Activated T-cell treated with anti-CD3 and anti-CD28 coated beads, Interleukin-2, amount 50 U/mL, for 4 hours (primary cell): ENCODE results near the gene COPZ1. TPM values are rescaled to one million over a fixed set of nuclear protein-coding genes. Genes with fewer than 3 reads are reported as not detected.
A peak's percentile ranks its signal among the peaks of the same experiment; 100 is the strongest.
"Not testable (repeated sequence)": the region's sequence is repeated elsewhere in the genome, so short reads cannot be mapped to it uniquely, and the experiment has no call there.

ENCODE experiments used
- ATAC-seq, 2 donors: fragments of 200-7000 bp; cut with Tn5 transposase; one replicate each; pipeline ENCODE4 v1.10.0; 2021
- DNase-seq: peaks from one replicate; pipeline ENCODE4 v3.0.0-alpha.2; 2020
- H3K27me3 Mint-ChIP-seq: one replicate; pipeline ENCODE4 v1.8.0; 2021; ENCODE audit warnings: low read depth, mixed read lengths
- H3K36me3 Mint-ChIP-seq: one replicate; pipeline ENCODE4 v1.8.0; 2022; ENCODE audit warnings: mixed read lengths; ENCODE audit not compliant: insufficient read depth
- H3K4me1 Mint-ChIP-seq: one replicate; pipeline ENCODE4 v1.8.0; 2021; ENCODE audit warnings: low read depth, mixed read lengths
- H3K4me3 Mint-ChIP-seq: one replicate; pipeline ENCODE4 v1.8.0; 2021; ENCODE audit warnings: mild to moderate bottlenecking, moderate library complexity, mixed read lengths
- H3K9me3 Mint-ChIP-seq: one replicate; pipeline ENCODE4 v1.8.0; 2021; ENCODE audit warnings: mixed read lengths
- total RNA-seq, 3 donors: library from RNA; stranded (reverse); gene quantifications; one replicate each; pipeline ENCODE4 v1.2.1, GENCODE V29; 2021

Gene COPZ1
- total RNA-seq, 3 donors from 2014 or later: 97.5 to 113 (median 109) TPM

DNA sequence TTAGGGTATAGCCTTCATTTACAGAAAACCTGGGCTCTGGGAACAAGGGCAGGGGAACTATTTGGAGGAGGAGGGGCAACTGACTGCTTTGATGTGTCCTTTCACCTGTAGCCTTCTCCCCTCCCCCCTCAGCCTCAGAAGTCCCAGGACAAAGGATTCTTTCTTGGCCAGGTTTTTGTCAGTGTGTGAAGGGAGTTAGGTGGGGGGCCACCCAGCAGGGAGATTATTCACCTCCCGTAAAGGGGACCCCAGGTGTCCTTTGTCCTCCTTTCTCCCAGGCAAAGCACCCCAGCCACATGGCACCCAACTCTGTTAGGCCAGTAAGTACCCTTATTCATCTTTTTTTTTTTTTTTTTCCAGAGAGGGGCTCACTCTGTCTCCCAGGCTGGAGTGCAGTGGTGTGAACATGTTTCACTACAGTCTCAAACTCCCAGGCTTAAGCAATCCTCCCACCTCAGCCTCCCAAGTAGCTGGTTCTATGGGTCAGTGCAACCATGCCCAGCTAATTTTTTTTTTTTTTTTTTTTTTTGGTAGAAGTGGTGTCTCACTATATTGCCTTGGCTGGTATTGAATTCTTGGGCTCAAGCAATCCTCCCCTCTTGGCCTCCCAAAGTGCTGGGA is 23.4 kb upstream of the COPZ1 start:
- Mint-ChIP-seq H3K4me1 (peaks cover 19% of the 10 kb centered on the region), H3K4me3 (no peak overlapping the region), H3K27me3 (peaks cover 58% of the 10 kb centered on the region), H3K36me3 (no peaks in the 10 kb centered on the region), H3K9me3 (no peaks in the 10 kb centered on the region)
- no peak for DNase-seq
- no peak for ATAC-seq

DNA sequence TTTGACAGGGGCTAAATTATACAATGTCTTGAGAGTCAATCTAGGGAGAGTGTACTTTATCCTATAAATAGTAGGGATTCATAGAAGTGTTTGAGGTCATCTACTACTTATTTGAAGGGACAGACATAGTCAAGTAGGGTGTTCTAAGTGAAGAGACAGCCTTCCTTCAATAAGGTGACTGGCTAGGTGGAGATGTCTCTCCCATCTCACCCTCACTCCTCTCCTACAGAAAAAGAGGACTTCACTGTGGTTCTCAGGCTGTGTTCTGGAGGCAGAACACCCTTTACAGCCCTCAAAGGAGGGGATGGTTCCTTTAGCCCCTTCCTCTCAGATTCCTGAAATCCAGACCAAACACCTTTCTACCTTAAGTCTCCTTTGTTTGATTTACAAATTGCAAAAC is 21.3 kb upstream of the COPZ1 start:
- no peak for DNase-seq
- peaks cover 56% of the 10 kb centered on the region for H3K27me3 Mint-ChIP-seq
- H3K9me3 Mint-ChIP-seq: no peaks in the 10 kb centered on the region
- ATAC-seq: no peak
- peaks cover 21% of the 10 kb centered on the region for H3K4me1 Mint-ChIP-seq
- no peak overlapping the region for H3K4me3 Mint-ChIP-seq
- no peaks in the 10 kb centered on the region for H3K36me3 Mint-ChIP-seq

DNA sequence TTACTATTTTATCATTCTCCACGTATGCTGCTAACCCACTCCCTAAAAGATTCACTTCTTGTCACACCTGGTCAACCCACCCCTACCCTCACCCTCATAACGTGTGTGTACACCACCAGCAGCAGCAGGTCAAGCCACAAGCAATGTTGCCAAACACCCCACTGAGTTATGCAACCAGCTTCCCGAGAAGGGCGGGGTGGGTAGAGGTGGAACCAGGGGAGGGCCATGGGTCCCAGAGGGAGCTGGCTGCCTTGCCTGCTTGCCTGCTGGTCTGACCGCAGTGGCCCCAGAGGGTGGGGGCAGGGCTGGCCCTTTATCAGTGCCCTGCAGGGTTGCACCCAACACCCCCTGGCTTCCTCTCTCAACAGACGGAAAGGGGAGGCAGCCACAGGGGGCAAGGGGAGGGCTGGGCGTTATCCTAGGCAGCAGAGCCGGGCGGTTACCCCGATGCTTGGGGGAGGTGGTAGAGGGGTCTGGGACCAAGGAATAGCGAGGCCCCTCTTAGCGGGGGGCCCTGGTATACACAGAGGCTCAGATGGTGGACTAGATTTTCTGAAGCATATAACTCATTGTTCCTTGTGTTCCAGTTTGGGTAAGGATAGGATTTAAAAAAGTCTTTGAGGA is 20.6 kb upstream of the COPZ1 start:
- Mint-ChIP-seq H3K27me3 (peaks cover 51% of the 10 kb centered on the region), H3K4me1 (peaks cover 21% of the 10 kb centered on the region), H3K9me3 (no peaks in the 10 kb centered on the region), H3K36me3 (no peaks in the 10 kb centered on the region), H3K4me3 (no peak overlapping the region)
- ATAC-seq: no peak
- DNase-seq: no peak

GRCh38 chr12:54306925-54307741 is 17.8 kb upstream of the COPZ1 start:
- peak in 1 of 2 donors; percentile 52 for ATAC-seq
- no peak overlapping the region for H3K4me3 Mint-ChIP-seq
- no peak for DNase-seq
- H3K4me1 Mint-ChIP-seq: peaks cover 16% of the 10 kb centered on the region
- no peaks in the 10 kb centered on the region for H3K9me3 Mint-ChIP-seq
- peaks cover 28% of the 10 kb centered on the region for H3K27me3 Mint-ChIP-seq
- H3K36me3 Mint-ChIP-seq: no peaks in the 10 kb centered on the region

GRCh38 chr12:54311051-54311450 is 13.9 kb upstream of the COPZ1 start:
- H3K4me3 Mint-ChIP-seq: no peak overlapping the region
- H3K9me3 Mint-ChIP-seq: no peaks in the 10 kb centered on the region
- H3K4me1 Mint-ChIP-seq: peaks cover 7% of the 10 kb centered on the region
- no peak for DNase-seq
- ATAC-seq: no peak
- no peaks in the 10 kb centered on the region for H3K36me3 Mint-ChIP-seq
- peaks cover 8% of the 10 kb centered on the region for H3K27me3 Mint-ChIP-seq

GRCh38 chr12:54312309-54312708 is 12.6 kb upstream of the COPZ1 start:
- not testable (repeated sequence) for H3K27me3 Mint-ChIP-seq, H3K4me3 Mint-ChIP-seq, ATAC-seq, H3K4me1 Mint-ChIP-seq, H3K9me3 Mint-ChIP-seq, H3K36me3 Mint-ChIP-seq, DNase-seq

GRCh38 chr12:54321363-54321762 is 3.6 kb upstream of the COPZ1 start:
- no peaks in the 10 kb centered on the region for H3K27me3 Mint-ChIP-seq

DNA sequence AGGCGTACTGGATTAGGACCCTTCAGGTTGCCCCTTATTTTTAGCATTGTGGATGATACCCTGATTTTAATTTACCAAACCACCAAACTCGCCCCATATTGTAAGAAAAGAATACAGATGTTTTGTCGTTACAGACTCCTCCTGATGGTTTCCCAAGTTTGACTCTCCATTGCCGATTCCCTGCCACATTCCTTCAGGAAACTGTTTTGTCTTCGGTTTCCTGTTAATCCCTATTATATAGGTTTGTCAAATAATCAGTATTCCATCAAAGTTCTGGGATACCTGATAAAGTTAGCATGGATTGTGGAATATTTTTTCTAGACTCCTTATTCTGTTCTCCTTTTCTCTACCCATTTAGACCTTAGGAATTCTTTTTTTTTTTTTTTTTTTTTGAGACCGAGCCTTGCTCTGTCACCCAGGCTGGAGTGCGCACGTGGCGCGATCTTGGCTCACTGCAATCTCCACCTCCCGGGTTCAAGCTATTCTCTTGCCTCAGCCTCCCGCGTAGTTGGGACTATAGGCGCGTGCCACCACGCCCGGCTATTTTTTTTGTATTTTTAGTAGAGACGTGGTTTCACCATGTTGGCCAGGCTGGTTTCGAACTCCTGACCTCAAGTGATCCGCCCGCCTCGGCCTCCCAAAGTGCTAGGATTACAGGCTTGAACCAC is 645 bp downstream of the COPZ1 start:
- not testable (repeated sequence) for ATAC-seq, H3K9me3 Mint-ChIP-seq, H3K36me3 Mint-ChIP-seq, DNase-seq, H3K27me3 Mint-ChIP-seq
- peak overlapping the region; percentile 98 for H3K4me3 Mint-ChIP-seq
- H3K4me1 Mint-ChIP-seq: peaks cover 43% of the 10 kb centered on the region

More at GRCh38 chr12:54321363-54321762, 3.6 kb upstream of the COPZ1 start:
- no peak for DNase-seq
- ATAC-seq: no peak
- Mint-ChIP-seq H3K9me3 (no peaks in the 10 kb centered on the region), H3K36me3 (peaks cover 4% of the 10 kb centered on the region), H3K4me1 (peaks cover 14% of the 10 kb centered on the region), H3K4me3 (no peak overlapping the region)

- no peak overlapping the region for H3K4me3 Mint-ChIP-seq
- H3K4me1 Mint-ChIP-seq: peaks cover 62% of the 10 kb centered on the region
- no peak for ATAC-seq
- no peak for DNase-seq
- no peaks in the 10 kb centered on the region for H3K27me3 Mint-ChIP-seq
- peaks cover 9% of the 10 kb centered on the region for H3K36me3 Mint-ChIP-seq
- no peaks in the 10 kb centered on the region for H3K9me3 Mint-ChIP-seq
Measured at GRCh38 chr12:54328595-54329337, 3.8 kb downstream of the COPZ1 start.

- DNase-seq: no peak
- no peak overlapping the region for H3K4me3 Mint-ChIP-seq
- H3K36me3 Mint-ChIP-seq: peaks cover 9% of the 10 kb centered on the region
- no peak for ATAC-seq
- H3K4me1 Mint-ChIP-seq: peaks cover 59% of the 10 kb centered on the region
- H3K27me3 Mint-ChIP-seq: no peaks in the 10 kb centered on the region
- H3K9me3 Mint-ChIP-seq: no peaks in the 10 kb centered on the region
Measured at GRCh38 chr12:54329759-54330158, 4.8 kb downstream of the COPZ1 start.

- Mint-ChIP-seq H3K4me3 (no peak overlapping the region), H3K36me3 (peaks cover 5% of the 10 kb centered on the region), H3K4me1 (peaks cover 53% of the 10 kb centered on the region), H3K27me3 (no peaks in the 10 kb centered on the region), H3K9me3 (no peaks in the 10 kb centered on the region)
- ATAC-seq (no peak), DNase-seq (no peak)
Measured at GRCh38 chr12:54330442-54330841, 5.5 kb downstream of the COPZ1 start.

- Mint-ChIP-seq H3K27me3 (no peaks in the 10 kb centered on the region), H3K4me1 (peaks cover 49% of the 10 kb centered on the region), H3K9me3 (no peaks in the 10 kb centered on the region), H3K4me3 (no peak overlapping the region), H3K36me3 (peaks cover 5% of the 10 kb centered on the region)
- no peak for DNase-seq
- no peak for ATAC-seq
Measured at GRCh38 chr12:54331461-54331860, 6.5 kb downstream of the COPZ1 start.

- no peaks in the 10 kb centered on the region for H3K27me3 Mint-ChIP-seq
- peaks cover 4% of the 10 kb centered on the region for H3K36me3 Mint-ChIP-seq
- H3K9me3 Mint-ChIP-seq: no peaks in the 10 kb centered on the region
- H3K4me3 Mint-ChIP-seq: no peak overlapping the region
- ATAC-seq (no peak), DNase-seq (no peak)
- peaks cover 42% of the 10 kb centered on the region for H3K4me1 Mint-ChIP-seq
Measured at GRCh38 chr12:54333420-54334034, 8.6 kb downstream of the COPZ1 start.
